Endothelial cell of umbilical vein (primary cell): ENCODE results near the gene UBAP1. TPM values are rescaled to one million over a fixed set of nuclear protein-coding genes. Genes with fewer than 3 reads are reported as not detected.

Experiments
- BruUV-seq: library from RNA; stranded (reverse); fragments of 400-500 nt; replicated peaks from 2 replicates; lab custom pipeline; 2021; lab: Mats Ljungman, UMichigan
- CTCF ChIA-PET: fragments of 300-600, 350-600 bp; sonication (Branson Sonifier 250); formaldehyde crosslinking; loops from one replicate; lab custom pipeline; 2021; ENCODE audit warnings: antibody characterized with exemption, inconsistent platforms; lab: Charles Lee
- POLR2A ChIA-PET: fragments of 300-600, 350-600 bp; sonication (Branson Sonifier 250); formaldehyde crosslinking; loops from one replicate; lab custom pipeline; 2021; ENCODE audit warnings: antibody characterized with exemption, inconsistent platforms; lab: Charles Lee
- DNase-seq: peaks from one replicate; pipeline ENCODE4 v3.0.0-alpha.2; 2011; ENCODE audit warnings: low read depth, low spot score
- FAIRE-seq: peaks from 2 replicates; lab custom pipeline; 2011; peaks lifted over from hg19 to GRCh38; lab: Jason Lieb, UNC
- H2AFZ ChIP-seq: 2 replicates; pipeline ENCODE4 v1.6.0; 2012; ENCODE audit warnings: low read depth, low read length, control low read depth, inconsistent platforms
- H3K27ac ChIP-seq: 2 replicates; pipeline ENCODE4 v1.5.1; 2011; ENCODE audit warnings: low read depth, mild to moderate bottlenecking, control low read depth, low read length, moderate library complexity; ENCODE audit not compliant: insufficient read depth
- H3K27me3 ChIP-seq, 2 experiments: 2 replicates each; pipeline versions ENCODE4 v1.6.0 to v1.6.1; 2011; ENCODE audit warnings: low read length in 2 of 2, mixed read lengths in 1 of 2; ENCODE audit not compliant: control insufficient read depth in 2 of 2, insufficient read depth in 2 of 2
- H3K36me3 ChIP-seq, 2 experiments: 2 replicates in 1 of 2; 3 replicates in 1 of 2; pipeline ENCODE4 v1.5.1; 2011; ENCODE audit warnings: low read length in 2 of 2, mild to moderate bottlenecking in 1 of 2, moderate library complexity in 1 of 2; ENCODE audit not compliant: control insufficient read depth in 2 of 2, insufficient read depth in 2 of 2; ENCODE audit errors: extremely low read depth in 1 of 2
- H3K4me1 ChIP-seq: 3 replicates; pipeline ENCODE4 v1.5.1; 2011; ENCODE audit warnings: mild to moderate bottlenecking, low read length; ENCODE audit not compliant: control insufficient read depth, insufficient read depth; ENCODE audit errors: extremely low read depth
- H3K4me2 ChIP-seq: 2 replicates; pipeline ENCODE4 v1.6.1; 2011; ENCODE audit warnings: low read length, control low read depth, mixed read lengths; ENCODE audit not compliant: insufficient read depth
- H3K4me3 ChIP-seq, 3 experiments: fragments of 200-600 bp in 1 of 3; sonication (generic), shearing (Covaris generic) in 1 of 3; replicated peaks in 1 of 3; 2 replicates each; pipeline ENCODE4 v1.5.1; 2011 to 2016; ENCODE audit warnings: control low read depth in 3 of 3, low read length in 3 of 3, mild to moderate bottlenecking in 2 of 3, inconsistent platforms in 1 of 3, low read depth in 1 of 3, moderate library complexity in 1 of 3; ENCODE audit not compliant: insufficient read depth in 1 of 3
- H3K79me2 ChIP-seq: 2 replicates; pipeline ENCODE4 v1.6.0; 2012; ENCODE audit warnings: low read length, inconsistent platforms; ENCODE audit not compliant: control insufficient read depth, insufficient read depth
- H3K9ac ChIP-seq: replicated peaks from 2 replicates; pipeline ENCODE3; 2011; ENCODE audit warnings: low read length, control low read depth; ENCODE audit not compliant: insufficient read depth; ENCODE audit errors: extremely low read depth
- H3K9me1 ChIP-seq: replicated peaks from 3 replicates; pipeline ENCODE4 v1.6.0; 2011; ENCODE audit warnings: mild to moderate bottlenecking, low read length; ENCODE audit not compliant: control insufficient read depth, insufficient read depth; ENCODE audit errors: extremely low read depth
- H3K9me3 ChIP-seq: replicated peaks from 2 replicates; pipeline ENCODE4 v1.5.1; 2012; ENCODE audit warnings: low read length, inconsistent platforms; ENCODE audit not compliant: control insufficient read depth, insufficient read depth
- H4K20me1 ChIP-seq: replicated peaks from 2 replicates; pipeline ENCODE3; 2011; ENCODE audit warnings: mild to moderate bottlenecking, low read length; ENCODE audit not compliant: control insufficient read depth, insufficient read depth; ENCODE audit errors: extremely low read depth
- CTCF ChIP-seq, 2 donors: IDR thresholded peaks; 1 replicate in 1 of 2; 2 replicates in 1 of 2; pipeline ENCODE4 v1.5.1; 2011; ENCODE audit warnings: low read length in 2 of 2, mild to moderate bottlenecking in 2 of 2, moderate library complexity in 2 of 2, control low read depth in 1 of 2, inconsistent platforms in 1 of 2, low read depth in 1 of 2; ENCODE audit not compliant: insufficient read depth in 1 of 2; ENCODE audit errors: extremely low read depth in 1 of 2
- EZH2 ChIP-seq: IDR thresholded peaks from 2 replicates; pipeline ENCODE4 v1.6.1; 2012; ENCODE audit warnings: borderline replicate concordance, low read depth, mild to moderate bottlenecking, moderate library complexity, low read length, inconsistent platforms; ENCODE audit not compliant: severe bottlenecking
- FOS ChIP-seq: IDR thresholded peaks from 2 replicates; pipeline ENCODE4 v1.6.1; 2011; ENCODE audit warnings: mild to moderate bottlenecking, low read length, moderate library complexity, borderline replicate concordance; ENCODE audit not compliant: insufficient read depth
- GATA2 ChIP-seq: IDR thresholded peaks from 2 replicates; pipeline ENCODE4 v1.7.0; 2011; ENCODE audit warnings: low read depth, mild to moderate bottlenecking, moderate library complexity, mixed read lengths, low read length; ENCODE audit not compliant: insufficient read length, insufficient read depth
- JUN ChIP-seq: IDR thresholded peaks from 2 replicates; pipeline ENCODE4 v1.6.1; 2011; ENCODE audit warnings: borderline replicate concordance, low read depth; ENCODE audit not compliant: insufficient read length, insufficient read depth
- MAX ChIP-seq: IDR thresholded peaks from 2 replicates; pipeline ENCODE4 v1.6.1; 2011; ENCODE audit not compliant: insufficient read depth, insufficient read length
- MYC ChIP-seq: IDR thresholded peaks from one replicate; pipeline ENCODE4 v1.6.1; 2011; ENCODE audit warnings: mild to moderate bottlenecking, low read depth, low read length
- POLR2A ChIP-seq: IDR thresholded peaks from 2 replicates; pipeline ENCODE4 v1.6.1; 2012; ENCODE audit warnings: low read depth, mild to moderate bottlenecking, control low read depth, low read length
- POLR2AphosphoS5 ChIP-seq: IDR thresholded peaks from 2 replicates; pipeline ENCODE4 v1.6.1; 2012; ENCODE audit warnings: low read depth, mild to moderate bottlenecking, control low read depth, low read length, moderate library complexity; ENCODE audit not compliant: insufficient read depth
- dilution Hi-C: fragments of 300-500 bp; cut with MboI; formaldehyde crosslinking; loops from one replicate; pipeline ENCODE4 v1.15.0; 2019; ENCODE audit warnings: low sequenced_read_pairs; ENCODE audit not compliant: extremely low pct_ligation_motif_present
- intact Hi-C: fragments of 100-400 bp; cut with micrococcal nuclease; formaldehyde crosslinking; loops from one replicate; pipeline ENCODE4 v1.10.0; 2022
- polyA plus RNA-seq, 4 experiments: library from polyadenylated mRNA; depleted of rRNA in 3 of 4; stranded (reverse) in 3 of 4; unstranded in 1 of 4; fragments of >200 nt; gene quantifications; 2 replicates each; pipeline versions ENCODE4 v1.2.1 to v1.2.3, GENCODE V29; 2011 to 2012; ENCODE audit warnings: missing spikeins in 1 of 4
- total RNA-seq: library from RNA; stranded (reverse); gene quantifications from 2 replicates; pipeline ENCODE4 v1.2.3, GENCODE V29; 2021

The UBAP1 gene
- total and polyA plus RNA-seq, 2 donors (not counting 3 experiments of a cell fraction or from before 2014, with no cell fraction given), result 38.8 TPM

- TF ChIP-seq CTCF (IDR thresholded peaks at IDR 0.05; ENCODE audit: extremely low read depth in 1 of 2, insufficient read depth in 1 of 2, low read depth in 1 of 2, low read length in 2 of 2) (no peak), MYC (no peak), FOS (no peak), POLR2AphosphoS5 (no peak), GATA2 (no peak), POLR2A (no peak), EZH2 (no peak), JUN (no peak), MAX (no peak)
- DNase-seq, result no peak
- FAIRE-seq, result no peak
- H3K4me3 ChIP-seq, result no peak overlapping the region
- H3K9me1 ChIP-seq, result no peaks in the 10 kb centered on the region
- H3K4me1 ChIP-seq, result no peaks in the 10 kb centered on the region
- dilution Hi-C loops, result no loop called here
- H2AFZ ChIP-seq, result no peak overlapping the region
- no TSS peak for BruUV-seq
- H3K27me3 ChIP-seq, result no peaks in the 10 kb centered on the region
- no peak overlapping the region for H3K9ac ChIP-seq
- no peak overlapping the region for H3K27ac ChIP-seq
- intact Hi-C loops, result loop anchor here (10.0 kb wide), 1 partner anchor 49 kb away; no protein-coding TSS in a partner anchor
- H3K79me2 ChIP-seq, result peaks cover 20% of the 10 kb centered on the region
- H3K9me3 ChIP-seq, result no peaks in the 10 kb centered on the region
- no peaks in the 10 kb centered on the region for H4K20me1 ChIP-seq
- ChIA-PET CTCF (interaction anchor here (1.3 kb wide), 1 partner anchor 21 kb away, joined by 3 read pairs; no protein-coding TSS in a partner anchor), POLR2A (no interaction called here)
- H3K4me2 ChIP-seq, result no peak overlapping the region
- peaks cover 0 to 5% of the 10 kb centered on the region in 2 experiments for H3K36me3 ChIP-seq
Observed at GRCh38 chr9:34233672-34234071, 54.8 kb downstream of the UBAP1 start.
